HG02623 (cell line): ENCODE results near the gene COASY.

Experiments used
- ATAC-seq: cut with Tn5 transposase; IDR thresholded peaks from one replicate; pipeline ENCODE4 v1.9.1; 2021; ENCODE audit warnings: moderate library complexity; ENCODE audit not compliant: unreplicated experiment

The COASY gene

DNA sequence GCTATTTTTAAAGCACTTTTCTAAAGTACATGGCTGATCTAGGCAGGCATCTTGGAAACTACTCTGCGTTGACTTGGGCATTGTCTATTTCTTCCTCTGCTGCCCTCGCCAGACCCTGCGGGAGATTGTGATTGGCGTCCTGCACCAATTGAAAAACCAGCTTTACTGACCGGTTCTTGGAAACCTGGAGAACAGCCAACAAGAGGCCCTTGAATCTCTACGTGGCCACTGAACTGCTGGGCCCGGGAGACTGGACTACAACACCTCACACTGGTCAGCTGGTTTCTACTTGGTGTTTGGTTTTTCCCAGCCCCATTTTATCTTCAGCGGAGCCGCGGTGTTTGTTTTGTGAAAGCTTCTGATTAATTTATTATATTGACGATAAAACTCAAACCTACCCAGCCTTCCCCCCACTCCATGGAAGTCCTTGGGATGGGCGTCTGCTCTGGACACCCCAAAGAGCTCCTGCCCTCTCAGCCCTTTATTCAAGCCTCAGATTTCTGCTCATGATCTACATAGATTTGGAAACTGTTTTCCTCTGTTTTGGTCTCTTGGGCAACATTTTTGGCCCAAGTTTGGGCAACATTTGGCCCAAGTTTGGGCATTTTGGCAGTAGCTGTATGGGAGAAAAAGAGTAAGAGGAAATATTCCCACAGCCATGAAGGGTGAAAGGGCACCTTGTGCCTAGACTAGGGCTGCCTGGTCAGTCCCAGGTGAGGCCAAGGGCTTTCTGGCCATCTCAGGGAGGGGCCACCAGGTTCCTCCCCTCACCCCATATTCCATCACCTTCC lies 9.7 kb downstream of the COASY start:
- no peak for ATAC-seq

- ATAC-seq, result no peak
Observed at GRCh38 chr17:42573095-42573494, 11.1 kb downstream of the COASY start.

- no peak for ATAC-seq
Observed at GRCh38 chr17:42574463-42574862, 12.5 kb downstream of the COASY start.

- ATAC-seq, result no peak
Observed at GRCh38 chr17:42577140-42577531, 15.2 kb downstream of the COASY start.

DNA sequence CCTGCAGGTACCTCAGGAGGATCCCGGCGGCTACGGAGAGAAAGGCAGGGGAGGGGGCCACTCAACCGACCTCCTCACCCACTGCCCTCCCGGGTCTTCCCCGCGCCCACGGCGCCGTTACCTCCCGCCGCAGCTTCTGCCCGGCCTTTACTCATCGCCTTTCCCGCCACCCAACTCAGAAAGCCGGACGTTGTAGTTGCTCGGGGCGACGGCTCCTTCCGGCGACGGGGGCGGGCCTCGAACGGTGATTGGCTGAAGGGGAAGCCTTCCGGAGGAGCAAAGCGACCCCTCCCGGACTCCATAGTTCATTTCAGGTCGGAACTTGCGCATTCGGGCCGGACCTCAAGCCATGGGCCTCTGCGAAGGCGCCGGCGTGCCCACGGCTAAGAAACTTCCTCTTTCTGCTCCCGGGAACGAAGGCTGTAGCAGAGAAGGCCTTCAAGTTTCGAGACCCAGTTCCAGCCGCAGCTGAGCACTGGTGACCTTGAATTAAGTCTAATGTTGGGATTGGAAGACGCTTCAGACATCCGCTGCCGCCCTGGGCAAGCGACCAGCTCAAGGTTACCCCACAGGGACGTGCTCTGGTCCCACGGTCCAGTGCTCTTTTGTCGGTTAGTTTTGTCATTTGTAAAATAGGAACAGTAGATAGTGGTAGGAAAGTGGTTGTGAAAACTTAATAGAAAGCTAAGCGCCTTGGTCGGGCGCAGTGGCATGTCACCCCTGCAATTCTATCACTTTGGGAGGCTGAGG lies 15.8 kb downstream of the COASY start, which contains the start of gene PSMC3IP:
Gene PSMC3IP (minus strand): TSS at position 198 of the 750 bp plus-strand sequence. CDS start 43 bp downstream, at position 155.
- ATAC-seq, result peak; percentile 73

GRCh38 chr17:42578282-42578869 lies 16.4 kb downstream of the COASY start:
- ATAC-seq, result peak; percentile 49

- ATAC-seq, result no peak
Observed at GRCh38 chr17:42579794-42580551, 18.0 kb downstream of the COASY start.

GRCh38 chr17:42581744-42582270 lies 19.9 kb downstream of the COASY start:
- no peak for ATAC-seq

DNA sequence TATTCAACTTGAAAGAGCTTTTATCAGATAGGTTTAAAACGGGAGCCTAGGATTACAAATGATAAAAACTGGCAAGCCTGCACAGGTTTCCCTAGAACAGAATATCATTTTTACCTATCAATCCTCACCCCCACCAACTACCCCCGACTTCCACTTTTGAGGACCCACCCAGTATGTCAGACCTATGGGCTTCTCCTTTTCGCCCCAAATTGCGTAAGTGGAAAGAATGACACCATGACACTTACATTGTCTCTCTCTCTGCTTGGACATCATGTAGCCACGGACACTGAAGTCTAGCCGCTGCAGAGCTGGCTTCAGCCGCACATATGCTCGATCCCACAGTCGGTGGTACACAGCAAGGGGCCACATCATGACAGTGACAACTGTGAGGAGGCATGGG lies 22.9 kb downstream of the COASY start:
- no peak for ATAC-seq

GRCh38 chr17:42585353-42585752 lies 23.4 kb downstream of the COASY start:
- no peak for ATAC-seq

DNA sequence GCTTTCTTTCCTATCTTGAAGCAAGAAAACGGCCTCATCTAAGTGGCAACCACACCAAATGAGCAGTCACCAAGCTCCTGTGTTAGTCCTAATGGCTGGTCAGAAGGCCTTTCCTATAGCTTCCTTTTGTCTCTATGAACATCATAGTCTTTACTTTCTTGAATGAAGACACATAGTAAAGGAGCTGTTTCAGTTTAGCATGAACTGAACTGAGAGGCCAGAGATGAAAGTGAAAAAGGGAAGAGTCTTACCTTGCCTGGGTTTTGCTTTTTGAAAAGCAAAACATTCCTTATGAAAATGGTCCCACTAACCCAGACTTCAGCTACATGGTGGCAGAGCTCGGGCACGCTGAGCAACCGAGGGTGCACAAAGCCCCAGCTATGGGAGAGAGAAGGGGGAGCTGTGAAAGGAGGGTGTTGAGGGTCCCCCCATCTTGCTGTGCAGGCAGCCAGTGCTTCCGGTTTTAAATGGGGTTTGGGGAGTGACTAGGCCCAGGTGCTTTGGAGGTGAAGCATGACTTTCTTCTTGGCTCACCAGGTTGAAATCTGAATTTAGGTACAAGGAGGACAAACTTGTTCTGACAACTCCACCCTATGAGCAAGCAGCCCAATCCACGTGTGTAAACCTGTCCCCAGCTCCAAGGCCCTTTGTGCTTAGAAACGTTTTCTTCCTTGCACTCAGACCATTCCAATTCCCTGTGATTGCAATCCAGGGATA lies 24.7 kb downstream of the COASY start:
- ATAC-seq, result no peak

GRCh38 chr17:42590886-42591285 lies 28.9 kb downstream of the COASY start:
- ATAC-seq, result no peak

GRCh38 chr17:42591411-42591810 lies 29.5 kb downstream of the COASY start:
- no peak for ATAC-seq

DNA sequence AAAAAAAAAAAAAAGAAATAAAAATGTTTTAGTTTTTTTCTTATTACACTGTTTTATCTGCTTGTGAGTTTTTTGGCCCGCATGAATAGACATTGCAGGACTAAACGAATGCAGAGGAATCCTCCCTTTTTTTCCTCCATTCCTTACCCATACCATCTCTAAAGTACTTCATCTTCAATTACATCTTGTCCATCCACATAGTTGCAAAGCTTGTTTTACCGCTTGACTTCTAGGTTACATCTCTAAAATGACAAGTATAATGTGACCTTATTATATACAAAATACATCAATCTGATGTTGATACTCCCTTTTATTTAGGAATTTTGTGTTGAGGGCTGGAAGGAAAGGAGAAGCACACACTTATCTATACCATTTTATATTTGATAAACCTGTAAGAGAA lies 34.4 kb downstream of the COASY start:
- ATAC-seq, result no peak

GRCh38 chr17:42598905-42599304 lies 37.0 kb downstream of the COASY start:
- no peak for ATAC-seq

- ATAC-seq, result no peak
Observed at GRCh38 chr17:42603318-42603717, 41.4 kb downstream of the COASY start.

DNA sequence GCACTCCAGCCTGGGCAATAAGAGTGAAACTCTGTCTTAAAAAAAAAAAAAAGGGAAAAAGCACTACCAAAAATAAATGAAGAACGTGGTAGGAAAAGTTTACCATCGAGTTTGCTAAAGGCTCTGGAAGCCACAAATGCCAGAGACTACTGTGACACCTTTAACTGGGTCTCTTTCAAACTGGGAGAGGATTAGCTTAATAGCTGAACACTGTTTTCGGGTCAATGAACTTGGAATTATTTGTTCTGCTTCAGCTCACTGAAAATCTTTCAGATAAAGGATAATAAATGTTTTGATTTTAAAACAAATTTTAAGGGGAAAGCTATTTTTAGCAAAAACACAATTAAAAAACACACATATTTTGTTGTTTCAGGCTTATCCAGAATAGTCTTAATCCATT lies 45.8 kb downstream of the COASY start:
- ATAC-seq, result no peak

DNA sequence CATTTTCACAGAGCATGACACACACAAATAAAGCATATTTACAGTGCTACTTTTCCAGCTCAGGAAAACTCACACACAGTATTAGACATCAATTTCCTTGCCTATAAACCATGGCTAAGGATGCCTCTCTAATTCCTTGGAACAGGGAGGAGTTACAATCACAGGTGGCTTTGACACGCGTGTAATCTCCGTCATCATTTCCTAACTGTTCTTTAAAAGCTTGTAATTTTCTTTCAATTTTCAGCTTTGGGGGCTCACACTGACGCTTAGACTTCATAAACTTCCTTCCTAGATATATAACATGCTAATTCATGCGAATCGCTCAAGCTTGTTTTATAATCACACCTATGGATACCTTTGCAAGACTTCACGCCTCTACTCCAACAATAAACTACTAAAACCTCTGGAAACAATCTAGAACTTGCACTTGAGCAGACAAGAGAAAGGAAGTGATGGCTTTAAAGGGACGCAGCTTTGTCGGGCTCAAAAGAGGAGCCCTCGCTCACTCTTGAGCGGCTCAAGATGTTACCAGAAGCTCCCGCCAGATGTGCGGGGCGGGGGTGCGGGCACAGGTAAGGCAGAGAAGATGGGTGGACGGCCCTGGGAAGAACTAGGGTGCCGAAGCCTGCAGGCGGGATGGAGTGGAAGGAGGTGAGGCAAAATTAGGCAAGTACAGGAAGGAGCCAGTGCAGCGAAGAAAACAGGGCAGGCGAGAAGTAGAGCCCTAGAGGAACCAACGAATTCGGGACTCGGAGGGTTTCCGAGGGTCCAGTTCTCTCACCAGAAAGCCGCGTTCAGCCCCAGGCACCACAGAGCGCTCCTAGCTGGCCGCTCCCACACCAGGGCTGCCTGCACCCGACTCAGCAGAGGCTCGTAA lies 46.6 kb downstream of the COASY start:
- ATAC-seq, result peak; percentile 27

- ATAC-seq, result peak; percentile 89
Observed at GRCh38 chr17:42609182-42609813, 47.4 kb downstream of the COASY start, which contains the start of the genes RETREG3 and TUBG1. Gene RETREG3 (minus strand): TSS chr17:42609374. CDS start chr17:42609324, 50 bp downstream. Gene TUBG1 (plus strand): TSS chr17:42609683. CDS start chr17:42609738, 55 bp downstream.
